BJ (cell line): ENCODE results near the gene DAP. TPM values are rescaled to one million over a fixed set of nuclear protein-coding genes. Genes with fewer than 3 reads are reported as not detected.

Source experiments
- CTCF ChIA-PET: fragments of 350-600 bp; formaldehyde crosslinking; extraction: SDS; loops from one replicate; lab custom pipeline; 2021; ENCODE audit warnings: antibody characterized with exemption, inconsistent platforms; lab: Yijun Ruan, JAX
- POLR2A ChIA-PET: fragments of 300-600 bp; sonication (Branson Sonifier 250); formaldehyde crosslinking; extraction: SDS; loops from one replicate; lab custom pipeline; 2021; ENCODE audit warnings: antibody characterized with exemption; lab: Charles Lee
- DNase-seq: peaks from one replicate; pipeline ENCODE4 v3.0.0-alpha.2; 2011; ENCODE audit warnings: low read depth
- H3K27me3 ChIP-seq: 2 replicates; pipeline ENCODE4 v1.6.0; 2011; ENCODE audit warnings: low read length; ENCODE audit not compliant: control insufficient read depth, insufficient read depth
- H3K36me3 ChIP-seq: 2 replicates; pipeline ENCODE4 v1.5.1; 2011; ENCODE audit warnings: low read length; ENCODE audit not compliant: control insufficient read depth, insufficient read depth
- H3K4me3 ChIP-seq: 2 replicates; pipeline ENCODE4 v1.5.1; 2011; ENCODE audit warnings: low read depth, mild to moderate bottlenecking, control low read depth, low read length
- CTCF ChIP-seq: IDR thresholded peaks from 2 replicates; pipeline ENCODE4 v1.5.1; 2011; ENCODE audit warnings: low read depth, mild to moderate bottlenecking, control low read depth, inconsistent platforms, low read length, moderate library complexity; ENCODE audit not compliant: insufficient read depth
- polyA plus RNA-seq: library from polyadenylated mRNA; depleted of rRNA; stranded (reverse); fragments of >200 nt; gene quantifications from 2 replicates; pipeline ENCODE4 v1.2.3, GENCODE V29; 2011

Gene DAP
- polyA plus RNA-seq, 1 experiment, result 95.6 TPM

DNA sequence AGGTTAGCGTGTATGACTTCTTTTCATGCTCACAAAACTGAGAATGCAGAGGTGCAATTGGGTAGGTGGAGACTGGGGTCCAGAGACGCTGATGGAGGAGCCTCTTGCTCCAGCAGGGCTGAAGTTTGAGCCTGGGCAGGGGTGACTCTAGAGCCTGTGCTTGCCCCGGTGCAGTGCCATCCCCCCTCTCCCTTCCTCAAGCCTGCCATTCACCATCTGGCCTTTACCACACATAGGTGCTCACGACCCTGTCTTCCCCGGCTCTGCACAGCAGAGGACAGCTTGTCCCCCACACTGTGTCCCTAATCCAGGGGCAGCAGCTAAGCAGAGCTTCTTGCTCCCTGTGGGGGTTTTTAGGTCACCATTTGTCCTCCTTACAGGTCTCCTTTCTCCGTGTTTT is 86.5 kb downstream of the DAP start:
- CTCF ChIA-PET, result interaction anchor here (0.6 to 1.9 kb wide), 4 partner anchors 15 to 423 kb away, joined by 3 to 7 read pairs (median 4); no protein-coding TSS in a partner anchor
- Histone ChIP-seq H3K4me3 (no peak overlapping the region), H3K36me3 (peaks cover 7% of the 10 kb centered on the region)

GRCh38 chr5:10674096-10674495 is 86.9 kb downstream of the DAP start:
- no peak for DNase-seq
- ChIA-PET POLR2A (no interaction called here), CTCF (interaction anchor here (0.6 to 1.9 kb wide), 2 partner anchors 15 to 370 kb away, joined by 3 to 7 read pairs; no protein-coding TSS in a partner anchor)
- Histone ChIP-seq H3K4me3 (no peak overlapping the region), H3K27me3 (no peaks in the 10 kb centered on the region), H3K36me3 (peaks cover 3% of the 10 kb centered on the region)
- TF ChIP-seq CTCF, result no peak

More for the DNA sequence above, 86.5 kb downstream of the DAP start:
- no peak for TF ChIP-seq CTCF
- POLR2A ChIA-PET, result no interaction called here
- DNase-seq, result no peak
- H3K27me3 ChIP-seq, result no peaks in the 10 kb centered on the region

DNA sequence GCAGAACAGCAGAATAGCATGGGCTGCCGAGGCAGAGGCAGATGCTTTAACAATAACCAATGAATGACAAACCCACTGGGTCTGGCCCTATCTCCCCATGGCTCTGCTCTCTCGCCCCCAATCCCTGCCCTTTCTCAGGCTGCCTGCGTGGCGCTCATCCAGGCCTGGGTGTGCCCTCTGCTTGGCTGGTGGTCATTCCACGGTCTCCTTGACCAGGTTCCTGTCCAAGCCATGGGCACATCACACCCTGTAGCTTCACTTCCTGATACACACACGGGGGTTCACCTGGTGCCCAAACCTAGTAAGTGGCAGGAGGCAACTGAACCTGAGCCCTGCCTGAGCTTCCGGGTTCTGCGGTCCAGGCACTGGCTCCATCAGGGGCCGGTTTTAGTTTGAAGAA is 87.6 kb downstream of the DAP start:
- ChIA-PET POLR2A (no interaction called here), CTCF (interaction anchor here (0.6 to 1.9 kb wide), 2 partner anchors 16 to 371 kb away, joined by 3 to 7 read pairs; no protein-coding TSS in a partner anchor)
- Histone ChIP-seq H3K27me3 (no peaks in the 10 kb centered on the region), H3K4me3 (no peak overlapping the region), H3K36me3 (peaks cover 3% of the 10 kb centered on the region)
- DNase-seq, result no peak
- TF ChIP-seq CTCF, result no peak

- ChIA-PET POLR2A (interaction anchor here (0.6 kb wide), 1 partner anchor 105 kb away, joined by 3 read pairs; no protein-coding TSS in a partner anchor), CTCF (interaction anchor here (0.6 to 1.9 kb wide), 3 partner anchors 8 to 159 kb away, joined by 3 to 7 read pairs (median 3); no protein-coding TSS in a partner anchor)
- DNase-seq, result no peak
- H3K36me3 ChIP-seq, result peaks cover 3% of the 10 kb centered on the region
- H3K4me3 ChIP-seq, result no peak overlapping the region
- TF ChIP-seq CTCF, result no peak
- no peaks in the 10 kb centered on the region for H3K27me3 ChIP-seq
These were observed 88.0 kb downstream of the DAP start for GRCh38 chr5:10673017-10673389.

- ChIA-PET CTCF (interaction anchor here (0.6 to 1.4 kb wide), 3 partner anchors 8 to 160 kb away, joined by 3 read pairs; no protein-coding TSS in a partner anchor), POLR2A (interaction anchor here (0.6 kb wide), 1 partner anchor 104 kb away, joined by 3 read pairs; no protein-coding TSS in a partner anchor)
- TF ChIP-seq CTCF, result no peak
- H3K27me3 ChIP-seq, result no peaks in the 10 kb centered on the region
- H3K36me3 ChIP-seq, result no peaks in the 10 kb centered on the region; the same call in 1 of the 2 replicates
- no peak for DNase-seq
- no peak overlapping the region for H3K4me3 ChIP-seq
These were observed 88.7 kb downstream of the DAP start for GRCh38 chr5:10672146-10673016.
